Retinal pigment epithelial cell (primary cell): Measurements from ENCODE around the gene USP36.

ENCODE experiments used
- DNase-seq: peaks from one replicate; pipeline ENCODE4 v3.0.0-alpha.2; 2010; ENCODE audit warnings: low read depth
- H3K4me3 ChIP-seq: 2 replicates; pipeline ENCODE4 v1.5.1; 2011; ENCODE audit warnings: mild to moderate bottlenecking, low read length, control low read depth, moderate library complexity
- CTCF ChIP-seq: conservative IDR thresholded peaks from 2 replicates; pipeline ENCODE4 v1.5.1; 2011; ENCODE audit warnings: low read depth, low read length, control low read depth, inconsistent platforms

The USP36 gene

GRCh38 chr17:78785663-78786057 is 55.0 kb downstream of the USP36 start:
- H3K4me3 ChIP-seq: no peak overlapping the region
- no peak for DNase-seq
- no peak for TF ChIP-seq CTCF

DNA sequence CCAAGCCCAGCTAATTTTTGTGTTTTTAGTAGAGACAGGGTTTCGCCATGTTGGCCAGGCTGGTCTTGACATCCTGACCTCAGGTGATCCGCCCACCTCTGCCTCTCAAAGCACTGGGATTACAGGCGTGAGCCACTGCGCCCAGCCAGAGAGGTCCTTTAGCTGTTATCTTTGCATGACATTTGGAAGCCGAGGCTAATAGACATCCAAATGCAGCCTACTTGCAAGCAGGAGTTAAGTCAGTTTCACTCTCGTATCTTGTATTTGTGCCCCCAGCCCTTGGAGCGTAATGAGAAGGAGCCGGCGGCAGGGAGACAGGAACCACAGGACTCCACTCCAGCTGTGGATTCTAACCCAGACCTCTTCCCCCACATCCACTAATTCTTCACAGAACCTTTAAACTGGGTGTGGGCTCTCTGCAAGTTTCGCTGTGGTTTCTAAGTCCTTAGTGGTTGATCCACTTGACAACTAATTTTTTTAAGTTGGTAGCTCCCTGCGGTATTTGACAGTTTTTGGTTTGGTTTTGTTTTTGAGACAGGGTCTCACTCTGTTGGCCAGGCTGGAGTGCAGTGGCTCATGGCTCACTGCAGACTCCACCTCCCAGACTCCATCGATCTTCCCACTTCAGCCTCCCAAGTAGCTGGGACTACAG is 55.5 kb downstream of the USP36 start:
- H3K4me3 ChIP-seq: no peak overlapping the region
- no peak for TF ChIP-seq CTCF
- DNase-seq: no peak

- no peak for DNase-seq
- H3K4me3 ChIP-seq: no peak overlapping the region
- TF ChIP-seq CTCF: no peak
These were observed 56.3 kb downstream of the USP36 start for GRCh38 chr17:78784352-78784751.

DNA sequence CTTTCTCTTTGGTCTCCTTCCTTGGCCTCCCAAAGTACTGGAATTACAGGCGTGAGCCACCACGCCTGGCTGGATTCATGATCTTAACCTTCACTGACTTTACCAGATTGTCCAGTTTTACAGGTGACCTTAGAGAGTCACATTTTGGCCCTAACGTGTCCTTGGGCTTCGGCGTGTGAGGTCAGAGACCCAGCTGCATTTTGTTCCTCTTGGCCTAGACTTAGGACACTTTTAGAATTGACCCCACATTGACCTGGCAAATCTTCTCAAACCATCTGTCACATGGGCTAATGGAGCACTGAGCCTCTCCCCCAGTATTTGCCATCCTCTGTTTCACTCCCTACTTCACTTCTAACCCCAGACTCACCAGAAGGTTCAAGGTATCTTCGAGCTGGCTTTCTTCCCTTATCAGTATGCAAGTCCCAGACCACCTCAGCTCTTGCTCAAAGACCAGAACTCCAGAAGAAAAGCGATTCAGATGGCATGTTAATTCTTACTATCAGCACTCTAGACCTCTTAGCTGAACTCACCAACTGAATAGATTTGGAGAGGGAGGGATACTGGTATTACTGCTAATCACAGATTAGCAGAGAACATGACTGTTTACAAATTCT is 56.8 kb downstream of the USP36 start:
- TF ChIP-seq CTCF: no peak
- no peak overlapping the region for H3K4me3 ChIP-seq
- DNase-seq: no peak

DNA sequence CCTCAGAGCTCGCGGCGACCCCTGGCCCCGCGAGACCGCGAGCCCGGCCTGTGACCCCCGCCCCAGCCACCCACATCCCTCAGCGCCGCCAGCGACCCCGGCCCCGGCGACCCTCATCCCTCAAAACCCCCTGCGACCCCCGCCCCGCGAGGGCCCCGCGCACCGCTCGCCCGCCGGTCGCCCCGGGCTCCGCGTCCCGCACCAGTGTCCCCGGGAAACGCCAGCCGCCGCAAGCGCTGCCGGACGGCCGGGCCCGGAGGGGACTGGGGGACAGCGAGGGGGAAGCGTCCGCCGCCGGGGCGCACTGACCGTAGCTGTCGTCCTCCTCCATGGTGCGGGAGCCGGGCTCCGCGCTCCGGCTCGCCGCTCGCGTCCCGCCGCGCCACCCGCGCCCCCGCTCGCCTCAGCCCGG is 58.7 kb downstream of the USP36 start, which contains the start of gene CYTH1:
Gene CYTH1, minus strand, starts transcription at position 381 of the 412 bp plus-strand sequence. Its CDS starts 50 bp downstream, at position 331.
- peak within 1 kb of the TSS; percentile 73 for H3K4me3 ChIP-seq
- DNase-seq: no peak
- TF ChIP-seq CTCF: no peak

DNA sequence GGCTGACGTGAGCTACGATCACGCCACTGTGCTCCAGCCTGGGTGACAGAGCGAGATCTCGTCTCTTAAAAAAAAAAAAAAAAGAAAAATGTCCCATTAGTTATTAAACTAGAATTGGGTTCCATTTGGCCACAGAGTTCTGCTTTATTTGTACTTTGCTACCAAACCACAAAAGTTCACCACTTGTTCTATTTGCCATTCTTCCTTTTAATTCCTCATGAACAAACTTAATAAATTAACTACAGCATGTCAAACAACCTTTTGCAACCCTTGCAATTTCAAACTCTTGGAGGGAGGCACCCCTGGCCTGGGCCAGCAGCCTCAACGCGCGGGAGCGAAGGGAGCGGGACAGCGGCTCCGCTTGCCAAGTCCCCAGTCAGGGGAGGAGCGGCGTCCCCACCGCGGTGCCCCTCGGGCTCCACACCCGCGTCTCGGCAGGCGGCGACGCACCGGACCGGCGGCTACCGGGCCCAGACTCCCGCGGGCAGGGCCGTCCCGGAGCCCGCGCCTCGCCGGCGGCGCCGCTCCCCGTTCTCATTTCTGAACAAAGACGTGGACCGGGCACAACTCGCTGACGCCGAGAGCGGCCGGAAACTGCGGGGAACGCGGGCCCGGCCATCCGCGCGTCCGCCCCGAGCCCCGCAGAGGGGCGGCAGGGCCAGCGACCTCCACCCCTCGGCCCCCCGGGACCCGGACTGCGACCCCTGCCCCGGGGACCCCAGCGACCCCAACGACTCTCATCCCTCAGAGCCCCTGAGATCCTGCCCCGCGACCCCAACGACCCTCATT is 59.3 kb downstream of the USP36 start:
- peak overlapping the region; percentile 63 for H3K4me3 ChIP-seq

More for the DNA sequence above, 59.3 kb downstream of the USP36 start:
- TF ChIP-seq CTCF: no peak
- DNase-seq: no peak
